HG03039 (cell line): ENCODE results near the gene GASK1A.

Experiments used
- ATAC-seq: cut with Tn5 transposase; IDR thresholded peaks from one replicate; pipeline ENCODE4 v1.9.1; 2021; ENCODE audit warnings: mild to moderate bottlenecking, moderate library complexity; ENCODE audit not compliant: unreplicated experiment

GASK1A gene

GRCh38 chr3:42982645-42983412 is 3.7 kb downstream of the GASK1A start:
- ATAC-seq: no peak

DNA sequence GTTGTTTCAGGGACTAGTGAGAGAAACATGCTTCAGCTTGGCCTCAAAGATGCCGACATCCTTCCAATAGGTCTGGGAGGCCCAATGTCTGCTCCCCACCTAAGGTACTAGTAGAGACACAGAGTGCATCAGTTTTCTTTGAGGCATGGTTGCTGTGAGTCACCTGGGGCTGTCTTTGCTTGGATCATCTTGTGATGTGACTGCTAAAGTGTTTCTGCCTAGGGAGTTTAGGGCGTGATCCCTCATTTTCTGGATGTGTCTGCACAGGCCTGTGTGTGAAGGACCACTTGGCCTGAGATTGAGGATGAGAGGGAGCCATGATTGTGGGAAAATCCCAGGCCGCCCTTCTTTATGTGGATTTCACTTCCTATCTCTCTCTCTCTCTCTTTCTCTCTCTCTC is 4.8 kb downstream of the GASK1A start:
- no peak for ATAC-seq

DNA sequence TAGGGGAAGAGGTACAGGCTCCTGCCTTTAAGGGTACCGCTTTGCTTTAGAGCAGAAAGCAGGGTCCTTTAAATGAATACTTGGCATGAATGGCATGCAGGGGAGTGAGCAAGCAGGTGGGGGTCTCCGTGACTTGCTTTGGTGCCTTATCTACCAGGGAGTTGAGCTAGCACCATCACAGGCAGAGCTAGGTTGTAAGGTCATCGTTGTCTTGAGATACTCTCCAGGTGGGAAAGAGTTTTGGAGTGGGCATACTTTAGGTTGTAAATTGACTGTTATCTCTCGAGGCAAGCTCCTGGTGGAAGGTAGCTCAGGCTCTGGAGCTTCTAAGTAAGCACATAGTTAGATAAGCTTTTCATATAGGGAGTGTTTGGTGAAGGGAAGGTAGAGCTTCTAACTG is 5.6 kb downstream of the GASK1A start:
- no peak for ATAC-seq

DNA sequence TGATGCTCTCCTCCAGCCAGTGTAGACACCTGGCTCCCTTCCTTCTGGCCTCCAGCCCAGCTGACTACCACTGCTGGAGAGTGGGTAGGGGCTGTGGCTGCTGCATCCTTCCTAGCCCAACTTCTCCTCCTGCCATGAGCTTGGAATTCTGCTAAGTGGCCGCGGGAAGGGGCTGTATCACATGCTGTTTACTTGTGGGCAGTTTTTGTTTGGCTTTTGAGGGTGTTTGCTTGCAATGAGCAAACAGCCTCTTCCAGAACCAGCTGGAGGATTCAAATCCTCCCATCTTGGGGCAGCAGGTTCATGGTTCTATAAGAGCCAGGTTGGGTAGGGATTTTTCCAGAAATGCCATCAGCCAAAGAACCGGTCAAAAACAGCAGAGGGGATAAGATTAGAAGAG is 9.0 kb downstream of the GASK1A start:
- no peak for ATAC-seq

DNA sequence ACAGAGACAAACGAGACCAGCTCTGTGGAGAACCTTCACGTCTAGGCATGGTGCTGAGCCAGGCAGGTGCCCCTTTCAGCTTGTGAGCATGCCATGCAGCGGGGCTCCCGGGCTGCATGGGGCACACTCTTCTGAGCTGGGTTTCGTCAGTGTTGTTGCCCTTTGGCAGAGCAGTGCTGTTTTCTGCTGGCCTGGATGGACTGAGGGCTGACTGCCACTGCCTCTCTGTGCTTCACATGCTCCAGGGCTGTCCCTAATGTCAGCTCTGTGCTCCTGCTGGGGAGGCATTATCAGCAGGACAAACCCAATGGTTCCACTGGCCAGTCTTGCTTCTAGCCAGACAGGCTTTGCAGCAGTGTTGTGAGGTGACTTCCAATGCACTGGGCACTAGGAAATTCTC is 9.5 kb downstream of the GASK1A start:
- ATAC-seq: no peak

GRCh38 chr3:42991341-42992315 is 12.5 kb downstream of the GASK1A start:
- no peak for ATAC-seq

DNA sequence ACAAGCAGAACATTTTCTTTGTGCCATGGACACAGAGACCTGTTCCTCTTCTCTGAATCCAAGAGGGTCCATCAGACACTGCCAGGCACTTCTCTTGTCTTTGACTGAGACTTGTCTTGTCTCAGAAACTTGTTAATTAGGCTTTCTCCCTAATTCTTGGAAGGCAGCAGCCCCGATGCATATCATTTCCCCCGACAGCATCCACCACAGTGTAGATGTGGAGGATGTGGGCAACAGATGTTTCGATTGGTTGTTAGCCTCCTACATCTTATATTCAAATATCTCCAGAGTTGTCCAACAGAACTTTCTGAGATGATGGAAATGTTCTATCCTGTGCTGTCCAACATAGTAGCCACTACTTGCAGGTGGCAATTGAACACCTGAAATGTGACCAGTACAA is 15.5 kb downstream of the GASK1A start:
- ATAC-seq: no peak

GRCh38 chr3:42996021-42996420 is 16.9 kb downstream of the GASK1A start:
- ATAC-seq: no peak

- no peak for ATAC-seq
Measured at GRCh38 chr3:42996633-42997075, 17.5 kb downstream of the GASK1A start.

GRCh38 chr3:42999212-42999611 is 20.1 kb downstream of the GASK1A start:
- ATAC-seq: no peak

GRCh38 chr3:42999632-43000031 is 20.5 kb downstream of the GASK1A start:
- no peak for ATAC-seq

DNA sequence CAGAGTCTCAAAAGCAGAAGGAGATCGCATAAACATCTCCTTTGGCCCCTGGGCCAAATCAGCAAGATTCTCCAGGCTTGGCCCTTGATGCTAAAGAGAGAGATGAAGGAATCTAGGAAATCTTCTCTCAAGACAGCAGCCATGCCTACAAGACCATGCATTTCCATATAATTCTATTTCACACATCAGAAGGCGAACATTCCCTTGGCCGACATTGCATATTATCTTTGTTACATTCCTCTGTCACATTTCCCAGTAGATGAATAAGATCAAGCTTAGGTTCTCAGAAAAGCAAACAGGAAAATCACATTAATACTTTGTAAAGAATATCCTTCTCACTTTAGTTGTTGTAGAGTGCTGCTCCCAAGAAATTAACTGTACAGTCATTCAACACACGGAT is 21.3 kb downstream of the GASK1A start:
- no peak for ATAC-seq

DNA sequence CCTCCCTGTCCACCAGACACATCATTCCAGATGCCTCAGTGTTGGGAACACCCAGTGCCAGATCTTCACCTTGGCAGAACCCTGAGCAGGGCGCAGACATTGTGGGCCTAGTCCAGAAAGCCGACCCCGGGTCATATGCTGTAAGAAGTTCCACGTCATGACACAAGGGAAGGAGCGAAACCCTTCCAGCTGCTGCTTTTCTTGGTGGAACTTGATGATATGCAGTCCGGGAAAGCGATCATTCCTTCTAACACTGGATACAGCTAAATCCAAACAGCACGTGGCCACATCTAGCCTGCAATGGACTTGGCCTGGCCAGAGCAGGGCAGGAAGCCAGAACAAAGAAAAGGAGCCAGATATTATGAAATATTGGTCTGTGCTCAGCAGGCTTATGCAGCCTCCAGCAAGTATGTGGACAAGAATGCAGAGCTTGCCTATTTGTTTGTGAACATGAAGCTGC is 22.0 kb downstream of the GASK1A start:
- no peak for ATAC-seq

DNA sequence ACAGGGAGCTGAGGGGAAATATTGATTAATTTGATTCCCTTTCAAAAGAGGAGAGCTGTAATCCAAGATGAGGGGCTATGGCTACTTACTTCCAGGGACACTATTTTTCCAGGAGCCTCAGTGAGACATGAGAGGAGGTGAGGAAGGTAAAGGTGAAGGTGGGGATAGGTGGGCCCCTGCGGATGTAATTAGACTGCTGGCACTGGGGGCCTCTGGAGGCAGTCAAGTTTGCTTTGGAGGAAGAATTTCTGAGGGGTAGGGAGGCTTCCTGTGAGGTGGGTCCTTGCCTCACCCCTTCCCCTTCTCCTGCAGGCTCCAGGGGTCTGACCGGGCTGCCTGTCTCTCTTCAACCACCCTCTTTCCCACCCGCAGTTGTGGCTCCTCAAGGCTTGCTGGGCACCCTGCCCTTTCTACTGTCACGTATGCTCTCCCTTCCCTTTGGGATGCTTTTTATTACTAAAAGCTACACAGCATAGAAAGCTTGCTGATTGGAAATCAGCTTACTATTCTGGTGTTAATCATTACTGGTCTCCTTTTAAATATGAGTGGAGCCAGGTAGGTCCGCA is 22.5 kb downstream of the GASK1A start:
- no peak for ATAC-seq

DNA sequence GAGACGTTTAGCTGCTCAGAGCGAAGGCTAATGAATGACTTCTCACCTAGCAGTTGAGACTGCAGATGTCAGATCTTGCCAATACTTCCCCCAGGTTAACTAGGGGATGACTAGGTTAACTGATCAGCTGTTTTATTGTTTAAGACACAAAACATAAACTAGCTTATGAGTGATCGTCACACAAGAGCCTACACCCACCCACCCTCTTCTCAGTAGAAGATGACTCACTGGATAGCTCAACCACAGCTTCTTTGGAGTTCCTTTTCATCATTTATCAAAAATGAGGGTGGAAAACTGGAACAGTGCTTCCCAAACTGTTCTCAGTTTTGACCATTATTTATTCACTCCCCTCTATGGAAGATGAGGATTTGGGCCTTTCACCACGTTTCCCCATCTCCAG is 25.2 kb downstream of the GASK1A start:
- no peak for ATAC-seq

- no peak for ATAC-seq
Measured at GRCh38 chr3:43005253-43005652, 26.1 kb downstream of the GASK1A start.

- no peak for ATAC-seq
Measured at GRCh38 chr3:43005981-43006380, 26.9 kb downstream of the GASK1A start.

GRCh38 chr3:43006825-43007224 is 27.7 kb downstream of the GASK1A start:
- ATAC-seq: no peak

DNA sequence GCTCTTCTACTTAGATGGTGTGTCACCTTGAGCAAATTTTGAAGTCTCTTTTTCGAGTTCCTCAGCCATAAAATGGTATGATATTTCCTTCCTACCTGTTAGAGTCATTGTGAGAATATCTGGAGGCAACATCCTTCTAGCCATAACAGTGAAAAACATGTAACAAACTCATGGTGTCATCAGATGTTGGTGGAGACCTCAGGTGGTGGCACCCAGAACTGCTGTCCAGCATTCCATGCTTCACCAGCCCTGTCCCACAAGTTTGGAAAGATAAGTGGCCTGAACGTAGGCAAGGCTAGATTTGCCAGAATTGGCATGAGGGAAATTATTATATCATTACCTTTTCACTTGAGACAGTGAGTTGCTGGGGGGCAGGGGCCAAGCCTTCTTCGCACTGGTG is 30.4 kb downstream of the GASK1A start:
- ATAC-seq: no peak

GRCh38 chr3:43010638-43011037 is 31.5 kb downstream of the GASK1A start:
- ATAC-seq: no peak

- ATAC-seq: no peak
Measured at GRCh38 chr3:43011638-43012037, 32.5 kb downstream of the GASK1A start.
